Epidermal melanocyte (primary cell): ENCODE measurements around the gene KNCN.

ENCODE experiments used
- DNase-seq: peaks from one replicate; pipeline ENCODE4 v3.0.0; 2011; ENCODE audit warnings: low spot score; ENCODE audit not compliant: insufficient read length

Gene KNCN

GRCh38 chr1:46525253-46525983 is 26.0 kb downstream of the KNCN start:
- no peak for DNase-seq

GRCh38 chr1:46524843-46525242 is 26.6 kb downstream of the KNCN start:
- no peak for DNase-seq

GRCh38 chr1:46523496-46524353 is 27.7 kb downstream of the KNCN start:
- no peak for DNase-seq

- DNase-seq = no peak
These were observed 28.5 kb downstream of the KNCN start for GRCh38 chr1:46522969-46523320.

GRCh38 chr1:46522184-46522968 is 29.1 kb downstream of the KNCN start:
- no peak for DNase-seq

- no peak for DNase-seq
These were observed 30.0 kb downstream of the KNCN start for GRCh38 chr1:46521414-46521813.

- DNase-seq = no peak
These were observed 31.2 kb downstream of the KNCN start for GRCh38 chr1:46520063-46520911.

GRCh38 chr1:46519209-46519608 is 32.2 kb downstream of the KNCN start:
- DNase-seq = no peak

- no peak for DNase-seq
These were observed 33.4 kb downstream of the KNCN start for GRCh38 chr1:46517932-46518498.

GRCh38 chr1:46517010-46517600 is 34.3 kb downstream of the KNCN start:
- no peak for DNase-seq

- DNase-seq = no peak
These were observed 35.1 kb downstream of the KNCN start for GRCh38 chr1:46516200-46516950.

- no peak for DNase-seq
These were observed 35.9 kb downstream of the KNCN start for GRCh38 chr1:46515576-46515975.

- DNase-seq = no peak
These were observed 37.9 kb downstream of the KNCN start for GRCh38 chr1:46513536-46513935.

- DNase-seq = no peak
These were observed 38.7 kb downstream of the KNCN start for GRCh38 chr1:46512792-46513190.

GRCh38 chr1:46512135-46512791 is 39.2 kb downstream of the KNCN start:
- DNase-seq = no peak

GRCh38 chr1:46510998-46511365 is 40.5 kb downstream of the KNCN start:
- DNase-seq = no peak

GRCh38 chr1:46510341-46510997 is 41.0 kb downstream of the KNCN start:
- no peak for DNase-seq

- no peak for DNase-seq
These were observed 42.7 kb downstream of the KNCN start for GRCh38 chr1:46508757-46509156.
